AG04449 (cell line): Measurements from ENCODE around the gene GPATCH2L.

Experiments
- CTCF ChIA-PET: fragments of 350-600 bp; formaldehyde crosslinking; extraction: SDS; loops from one replicate; lab custom pipeline; 2021; ENCODE audit warnings: antibody characterized with exemption; lab: Yijun Ruan, JAX
- POLR2A ChIA-PET: fragments of 400-600, 350-600 bp; formaldehyde crosslinking; extraction: SDS; loops from one replicate; lab custom pipeline; 2020; ENCODE audit warnings: antibody characterized with exemption, inconsistent platforms; lab: Yijun Ruan, JAX
- DNase-seq: peaks from one replicate; pipeline ENCODE4 v3.0.0-alpha.2; 2010; ENCODE audit warnings: low read depth, low spot score
- H3K4me3 ChIP-seq: 2 replicates; pipeline ENCODE4 v1.5.1; 2011; ENCODE audit warnings: low read depth, mild to moderate bottlenecking, control low read depth, low read length
- CTCF ChIP-seq: IDR thresholded peaks from one replicate; pipeline ENCODE4 v1.5.1; 2011; ENCODE audit warnings: mild to moderate bottlenecking, moderate library complexity, low read length, control low read depth, inconsistent platforms; ENCODE audit not compliant: insufficient read depth; ENCODE audit errors: missing control alignments

Gene GPATCH2L

GRCh38 chr14:76151398-76152332 lies at the start of gene GPATCH2L:
Gene GPATCH2L (plus strand): TSS chr14:76151922. CDS start chr14:76154364, 2,442 bp downstream.
- CTCF ChIA-PET, result interaction anchor here (0.7 to 1.0 kb wide), 4 partner anchors 64 to 441 kb away, joined by 3 read pairs; no protein-coding TSS in a partner anchor
- peak; percentile 23 for DNase-seq
- POLR2A ChIA-PET, result no interaction called here
- TF ChIP-seq CTCF, result no peak
- H3K4me3 ChIP-seq, result peak within 1 kb of the TSS; percentile 98

GRCh38 chr14:76104802-76105355 lies 46.8 kb upstream of the GPATCH2L start:
- ChIA-PET CTCF (no interaction called here), POLR2A (no interaction called here)
- H3K4me3 ChIP-seq, result no peak overlapping the region
- TF ChIP-seq CTCF, result no peak
- no peak for DNase-seq

- no peak for TF ChIP-seq CTCF
- DNase-seq, result no peak
- H3K4me3 ChIP-seq, result no peak overlapping the region
- ChIA-PET CTCF (no interaction called here), POLR2A (no interaction called here)
These were observed 45.5 kb upstream of the GPATCH2L start for GRCh38 chr14:76106188-76106587.

GRCh38 chr14:76109087-76109880 lies 42.4 kb upstream of the GPATCH2L start:
- CTCF ChIA-PET, result no interaction called here

GRCh38 chr14:76112889-76113624 lies 38.7 kb upstream of the GPATCH2L start:
- ChIA-PET CTCF (no interaction called here), POLR2A (no interaction called here)
- no peak overlapping the region for H3K4me3 ChIP-seq
- no peak for TF ChIP-seq CTCF
- DNase-seq, result no peak

More at GRCh38 chr14:76109087-76109880, 42.4 kb upstream of the GPATCH2L start:
- H3K4me3 ChIP-seq, result no peak overlapping the region
- DNase-seq, result no peak
- POLR2A ChIA-PET, result no interaction called here
- no peak for TF ChIP-seq CTCF
